22Rv1 (cell line): ENCODE results near the gene YTHDC2.

Source experiments
- H3K27ac ChIP-seq: fragments of 450-650 bp; 2 replicates; pipeline ENCODE4 v1.5.1; 2017
- ZFX ChIP-seq: fragments of 450-650 bp; IDR thresholded peaks from 2 replicates; pipeline ENCODE4 v1.6.1; 2017; ENCODE audit warnings: antibody characterized with exemption, borderline replicate concordance
- TF ChIP-seq, protein P1 (sequence below): fragments of 450-650 bp; IDR thresholded peaks from 2 replicates; pipeline ENCODE4 v1.5.1; 2017; ENCODE audit warnings: mild to moderate bottlenecking

The YTHDC2 gene

DNA sequence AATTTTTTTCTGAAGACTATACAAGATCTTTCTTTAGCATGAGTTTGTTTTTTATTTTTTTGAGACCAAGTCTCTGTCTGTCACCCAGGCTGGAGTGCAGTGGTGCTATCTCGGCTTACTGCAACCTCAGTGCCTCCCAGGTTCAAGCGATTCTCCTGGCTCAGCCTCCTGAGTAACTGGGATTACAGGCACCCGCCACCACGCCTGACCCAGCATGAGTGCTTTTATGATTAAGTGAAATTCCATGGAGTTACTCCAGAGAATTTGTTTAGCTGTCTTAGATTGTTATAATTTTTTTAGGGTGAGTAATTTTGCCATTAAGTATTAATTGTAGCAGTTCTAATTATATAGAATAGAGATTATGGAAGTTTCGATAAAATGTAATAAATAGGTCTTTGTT lies 14.3 kb downstream of the YTHDC2 start:
- TF ChIP-seq, protein P1, sequence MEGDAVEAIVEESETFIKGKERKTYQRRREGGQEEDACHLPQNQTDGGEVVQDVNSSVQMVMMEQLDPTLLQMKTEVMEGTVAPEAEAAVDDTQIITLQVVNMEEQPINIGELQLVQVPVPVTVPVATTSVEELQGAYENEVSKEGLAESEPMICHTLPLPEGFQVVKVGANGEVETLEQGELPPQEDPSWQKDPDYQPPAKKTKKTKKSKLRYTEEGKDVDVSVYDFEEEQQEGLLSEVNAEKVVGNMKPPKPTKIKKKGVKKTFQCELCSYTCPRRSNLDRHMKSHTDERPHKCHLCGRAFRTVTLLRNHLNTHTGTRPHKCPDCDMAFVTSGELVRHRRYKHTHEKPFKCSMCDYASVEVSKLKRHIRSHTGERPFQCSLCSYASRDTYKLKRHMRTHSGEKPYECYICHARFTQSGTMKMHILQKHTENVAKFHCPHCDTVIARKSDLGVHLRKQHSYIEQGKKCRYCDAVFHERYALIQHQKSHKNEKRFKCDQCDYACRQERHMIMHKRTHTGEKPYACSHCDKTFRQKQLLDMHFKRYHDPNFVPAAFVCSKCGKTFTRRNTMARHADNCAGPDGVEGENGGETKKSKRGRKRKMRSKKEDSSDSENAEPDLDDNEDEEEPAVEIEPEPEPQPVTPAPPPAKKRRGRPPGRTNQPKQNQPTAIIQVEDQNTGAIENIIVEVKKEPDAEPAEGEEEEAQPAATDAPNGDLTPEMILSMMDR, result no peak
- TF ChIP-seq ZFX, result no peak
- no peak overlapping the region for H3K27ac ChIP-seq

DNA sequence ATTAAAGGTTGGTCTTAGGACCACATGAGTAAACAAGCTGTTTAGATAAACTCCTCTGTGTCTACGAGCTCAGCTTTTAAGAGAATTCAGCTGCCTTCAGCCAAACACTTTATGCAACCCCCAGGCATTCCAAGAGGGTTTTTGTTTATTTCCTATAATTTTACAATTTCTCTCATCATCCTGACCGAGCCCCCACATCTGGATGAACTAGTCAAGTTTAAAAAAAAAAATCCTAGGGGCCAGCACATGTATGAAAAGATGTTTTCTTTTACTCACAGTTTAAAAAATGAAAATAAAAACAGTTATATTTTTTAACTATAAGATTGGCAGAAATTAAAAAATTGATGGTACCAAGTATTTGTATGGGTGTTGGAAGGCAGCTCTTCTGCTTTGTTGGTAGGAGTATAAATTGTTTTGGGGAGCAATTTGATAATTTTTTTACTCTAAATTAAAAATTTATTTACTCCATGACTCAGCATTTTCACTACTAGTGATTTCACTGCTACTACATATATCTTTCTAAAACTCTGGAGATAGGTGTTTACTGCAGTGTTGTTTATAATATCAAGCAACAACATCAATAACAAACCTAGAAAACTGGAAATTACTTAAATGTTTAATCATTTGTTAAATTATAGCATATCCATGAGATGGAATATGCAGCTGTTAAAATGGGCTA lies 18.1 kb downstream of the YTHDC2 start:
- H3K27ac ChIP-seq, result no peak overlapping the region
- TF ChIP-seq, protein P1, result no peak
- TF ChIP-seq ZFX, result no peak

DNA sequence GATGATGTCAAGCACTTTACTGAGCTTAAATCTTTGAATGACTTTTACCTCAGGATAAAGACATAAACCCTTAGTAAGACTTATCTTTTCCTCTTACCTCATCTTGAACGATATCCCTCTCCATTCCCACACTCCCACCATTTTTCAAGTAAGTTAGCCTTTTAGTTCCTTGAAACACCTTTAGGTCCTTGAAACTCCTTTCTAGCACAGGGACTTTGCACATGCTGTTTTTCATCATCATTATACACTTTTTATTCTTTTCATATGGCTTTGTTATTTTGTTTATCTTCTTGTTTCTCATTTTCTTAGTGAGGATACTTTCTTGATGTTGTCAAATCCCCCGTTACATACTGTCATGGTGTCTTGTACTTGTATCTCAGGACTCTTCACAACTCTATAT lies 24.8 kb downstream of the YTHDC2 start:
- no peak for TF ChIP-seq ZFX
- TF ChIP-seq, protein P1, result no peak
- no peak overlapping the region for H3K27ac ChIP-seq

DNA sequence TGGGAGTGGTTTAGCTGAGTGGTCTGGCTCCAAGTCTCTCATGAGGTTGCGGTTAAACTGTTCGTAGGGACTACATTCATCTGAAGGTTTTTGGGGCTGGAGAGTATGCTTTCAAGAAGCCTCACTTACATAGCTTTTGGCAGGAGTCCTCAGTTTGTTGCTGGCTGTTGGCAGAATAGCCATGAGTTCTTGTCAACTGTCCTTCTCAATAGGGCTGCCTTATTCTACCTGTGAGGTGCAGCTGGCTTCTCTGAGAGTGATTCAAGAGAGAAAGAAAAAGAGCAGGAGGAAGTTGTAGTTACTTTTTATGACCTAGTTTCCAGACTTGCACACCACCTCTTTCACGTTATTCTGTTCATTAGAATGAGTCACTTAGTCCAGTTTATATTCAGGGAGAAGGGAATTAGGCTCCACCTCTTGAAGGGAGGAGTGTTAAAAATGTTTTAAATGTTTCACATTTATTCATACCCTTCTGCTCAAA lies 33.2 kb downstream of the YTHDC2 start:
- TF ChIP-seq, protein P1, result no peak
- TF ChIP-seq ZFX, result no peak
- H3K27ac ChIP-seq, result no peak overlapping the region

DNA sequence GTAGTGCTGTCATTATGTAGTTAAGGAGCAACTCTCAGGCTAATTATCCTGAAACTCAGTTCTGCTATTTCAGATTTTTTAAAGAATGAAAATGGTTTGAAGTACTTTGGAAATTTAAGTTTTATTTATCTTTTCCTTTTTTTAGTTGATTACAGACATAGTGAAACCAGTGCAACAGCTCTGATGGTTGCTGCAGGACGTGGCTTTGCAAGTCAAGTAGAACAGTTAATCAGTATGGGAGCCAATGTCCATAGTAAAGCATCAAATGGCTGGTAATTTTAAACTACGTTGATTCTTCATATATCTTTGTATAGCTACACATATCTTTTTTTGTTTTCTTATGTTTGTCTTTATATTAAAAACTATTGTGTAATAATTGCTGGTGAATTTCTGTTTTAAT lies 34.9 kb downstream of the YTHDC2 start:
- TF ChIP-seq ZFX, result no peak
- TF ChIP-seq, protein P1, result no peak
- no peak overlapping the region for H3K27ac ChIP-seq

DNA sequence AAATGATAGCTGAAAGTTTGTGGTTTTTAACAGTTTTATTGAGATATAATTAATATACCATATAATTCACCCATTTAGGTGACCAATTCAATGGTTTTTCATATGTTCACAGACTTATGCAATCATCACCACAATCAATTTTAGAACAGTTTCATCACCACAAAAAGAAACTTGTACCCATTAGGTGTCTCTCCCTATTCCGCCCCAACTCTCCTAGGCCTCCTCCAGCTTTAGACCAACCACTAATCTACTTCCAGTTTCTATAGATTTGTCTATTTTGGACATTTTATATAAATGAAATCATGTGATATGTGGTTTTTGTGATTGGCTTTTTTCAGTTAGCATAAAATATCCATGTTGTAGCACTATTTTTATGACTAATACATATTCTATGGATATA lies 38.6 kb downstream of the YTHDC2 start:
- TF ChIP-seq, protein P1, result no peak
- no peak for TF ChIP-seq ZFX
- no peak overlapping the region for H3K27ac ChIP-seq

DNA sequence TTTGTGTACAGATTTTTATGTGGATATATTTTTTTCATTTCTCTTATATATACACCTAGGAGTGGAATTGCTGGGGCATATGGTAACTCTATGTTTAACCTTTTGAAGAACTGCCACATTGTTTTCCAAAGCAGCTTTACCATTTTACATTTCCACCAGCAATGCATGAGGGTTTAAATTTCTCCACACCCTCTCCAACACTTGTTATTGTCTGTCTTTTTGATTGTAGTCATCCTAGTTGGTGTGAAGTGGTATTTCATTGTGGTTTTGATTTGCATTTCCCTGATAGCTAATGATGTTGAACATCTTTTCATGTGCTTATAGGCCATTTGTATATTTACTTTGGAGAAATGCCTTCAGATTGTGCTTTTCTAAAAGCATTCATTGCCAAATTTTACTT lies 39.1 kb downstream of the YTHDC2 start:
- TF ChIP-seq, protein P1, result no peak
- TF ChIP-seq ZFX, result no peak

More for the DNA sequence above, 39.1 kb downstream of the YTHDC2 start:
- no peak overlapping the region for H3K27ac ChIP-seq
